ENCODE results near the gene TNS4.

Gene TNS4

DNA sequence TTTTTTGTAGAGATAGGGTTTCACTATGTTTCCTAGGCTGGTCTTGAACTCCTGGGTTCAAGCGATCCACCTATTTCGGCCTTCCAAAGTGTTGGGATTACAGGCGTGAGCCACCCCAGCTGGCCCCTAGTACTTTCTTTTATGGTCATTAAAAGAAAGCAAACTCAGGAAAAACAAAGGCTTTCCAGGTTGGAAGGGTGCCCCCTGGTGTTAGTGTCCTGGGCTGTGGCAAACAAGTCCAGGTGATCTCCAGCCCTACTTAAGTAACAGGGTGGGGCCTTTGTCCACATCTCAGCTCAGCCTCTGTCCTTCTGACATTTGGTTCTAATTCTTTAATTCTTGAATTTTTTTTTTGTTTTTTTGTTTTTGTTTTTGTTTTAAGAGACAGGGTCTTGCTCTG, 51.2 kb downstream of the TNS4 start:
- no peak overlapping the region for H3K9ac ChIP-seq (ENCODE audit: low read length)
- H3K4me3 ChIP-seq (ENCODE audit: low read length), result no peak overlapping the region
- H3K27me3 ChIP-seq (ENCODE audit: control insufficient read depth, insufficient read depth, low read length), result no peaks in the 10 kb centered on the region
- peaks cover 19% of the 10 kb centered on the region for H3K36me3 ChIP-seq (ENCODE audit: control insufficient read depth, insufficient read depth, low read length)
- peaks cover 84% of the 10 kb centered on the region for H3K4me1 ChIP-seq (ENCODE audit: control insufficient read depth, insufficient read depth, low read length)
- no peaks in the 10 kb centered on the region for H3K9me3 ChIP-seq (ENCODE audit: control insufficient read depth, low read length)

DNA sequence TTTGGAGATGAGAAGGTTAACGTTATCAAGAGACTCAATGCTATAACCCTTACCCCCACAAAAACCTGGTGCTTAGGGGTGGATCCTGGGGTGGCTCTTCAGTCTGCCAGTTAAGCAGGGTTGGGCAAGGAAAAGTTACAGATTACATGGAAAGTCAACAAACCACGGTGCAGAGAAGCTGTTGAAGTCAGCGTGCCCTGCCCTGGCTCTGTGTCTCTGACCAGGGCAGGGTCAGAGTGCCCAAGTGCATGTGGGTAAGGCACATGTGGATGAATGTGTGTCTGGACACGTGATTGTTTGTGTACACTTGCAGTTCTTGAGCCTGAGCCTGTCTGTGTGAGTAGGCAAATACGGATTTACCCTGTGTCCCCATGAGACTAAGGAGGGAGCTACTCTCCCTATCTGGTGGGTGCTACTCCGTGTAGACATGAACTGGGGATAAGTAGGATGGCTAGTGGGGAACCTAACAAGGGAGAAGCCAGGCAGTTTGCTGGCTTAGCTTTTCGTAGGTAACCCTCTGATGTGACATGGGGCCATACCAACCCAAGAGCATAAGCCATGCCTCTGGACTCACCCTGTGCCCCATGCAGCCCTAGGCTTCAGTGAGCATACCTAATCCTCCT, 52.7 kb downstream of the TNS4 start:
- Histone ChIP-seq H3K4me1 (ENCODE audit: control insufficient read depth, insufficient read depth, low read length) (peaks cover 84% of the 10 kb centered on the region), H3K9ac (ENCODE audit: low read length) (peak overlapping the region; percentile 50)

DNA sequence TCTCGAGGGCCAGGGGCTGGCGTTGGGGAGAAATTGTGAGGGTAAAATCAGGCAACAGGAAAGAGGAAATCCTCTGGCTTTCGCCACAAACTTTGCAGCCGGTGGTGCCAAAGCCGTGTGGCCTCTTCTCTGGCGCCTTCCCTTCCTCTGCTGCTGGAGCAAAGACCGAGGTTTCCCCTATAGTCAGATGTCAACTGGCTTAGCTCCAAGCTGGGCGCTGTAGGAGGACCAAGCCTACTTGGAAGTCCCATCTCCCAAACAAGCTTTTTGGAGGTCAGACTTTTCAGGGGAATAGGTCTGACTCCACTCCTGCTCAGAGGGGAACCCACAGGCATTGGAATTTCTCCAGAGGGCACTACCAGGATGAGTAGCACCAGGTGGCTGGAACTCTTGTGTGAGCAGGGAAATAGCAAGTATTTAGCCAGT, 53.2 kb downstream of the TNS4 start:
- H3K27me3 ChIP-seq (ENCODE audit: control insufficient read depth, insufficient read depth, low read length), result no peaks in the 10 kb centered on the region
- no peaks in the 10 kb centered on the region for H3K9me3 ChIP-seq (ENCODE audit: control insufficient read depth, low read length)
- H3K9ac ChIP-seq (ENCODE audit: low read length), result peak overlapping the region; percentile 50
- H3K4me1 ChIP-seq (ENCODE audit: control insufficient read depth, insufficient read depth, low read length), result peaks cover 80% of the 10 kb centered on the region
- peaks cover 9% of the 10 kb centered on the region for H3K36me3 ChIP-seq (ENCODE audit: control insufficient read depth, insufficient read depth, low read length)
- peak overlapping the region; percentile 11 for H3K4me3 ChIP-seq (ENCODE audit: low read length)

More for the DNA sequence above, 52.7 kb downstream of the TNS4 start:
- H3K4me3 ChIP-seq (ENCODE audit: low read length), result peak overlapping the region; percentile 11
- H3K36me3 ChIP-seq (ENCODE audit: control insufficient read depth, insufficient read depth, low read length), result peaks cover 9% of the 10 kb centered on the region
- no peaks in the 10 kb centered on the region for H3K27me3 ChIP-seq (ENCODE audit: control insufficient read depth, insufficient read depth, low read length)
- no peaks in the 10 kb centered on the region for H3K9me3 ChIP-seq (ENCODE audit: control insufficient read depth, low read length)

DNA sequence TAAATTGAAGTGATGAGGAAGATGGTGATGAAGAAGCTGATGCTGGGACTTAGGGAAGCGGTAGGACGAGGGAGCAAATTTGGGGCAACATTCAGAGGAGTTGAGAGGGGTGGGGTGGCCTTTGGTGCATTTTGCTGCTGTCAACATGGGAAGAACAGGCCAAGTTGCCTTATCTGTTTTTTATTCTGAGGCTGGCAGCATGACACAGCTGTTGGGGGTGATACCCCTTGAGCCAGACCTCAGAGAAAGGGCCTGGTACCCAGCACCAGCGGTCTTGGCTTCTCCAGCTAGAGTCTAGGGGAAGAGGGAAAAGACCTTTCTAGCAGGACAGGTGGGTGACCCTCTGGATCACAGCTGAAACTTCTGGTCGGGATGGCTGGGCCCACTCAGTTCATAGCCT, 53.6 kb downstream of the TNS4 start:
- Histone ChIP-seq H3K9ac (ENCODE audit: low read length) (peak overlapping the region; percentile 50), H3K27me3 (ENCODE audit: control insufficient read depth, insufficient read depth, low read length) (no peaks in the 10 kb centered on the region), H3K4me3 (ENCODE audit: low read length) (peak overlapping the region; percentile 11), H3K9me3 (ENCODE audit: control insufficient read depth, low read length) (no peaks in the 10 kb centered on the region), H3K36me3 (ENCODE audit: control insufficient read depth, insufficient read depth, low read length) (peaks cover 7% of the 10 kb centered on the region), H3K4me1 (ENCODE audit: control insufficient read depth, insufficient read depth, low read length) (peaks cover 76% of the 10 kb centered on the region)

DNA sequence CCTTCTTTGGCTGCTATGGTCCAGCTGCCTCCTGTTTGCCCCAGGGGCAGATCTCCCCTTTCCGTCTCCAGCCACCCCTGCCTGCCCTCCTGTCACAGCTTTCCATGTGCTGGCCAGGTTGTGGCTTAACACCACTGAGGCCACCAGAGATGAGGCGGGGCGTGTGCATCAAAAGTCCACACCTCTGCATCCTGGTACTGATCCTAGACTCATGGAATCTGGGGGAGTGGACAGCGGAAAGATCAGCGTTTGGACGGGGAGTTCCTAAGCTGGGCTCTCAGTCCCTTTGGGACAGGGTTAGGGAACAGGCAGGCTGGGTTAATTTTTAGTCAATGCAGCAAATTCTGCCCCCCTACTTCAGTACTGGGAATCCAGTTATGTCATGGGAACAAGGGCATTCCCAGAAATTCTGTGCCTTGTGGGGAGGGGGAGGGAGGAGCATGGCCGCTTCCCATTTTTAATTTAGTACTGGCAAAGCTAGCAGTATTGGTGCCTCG, 54.2 kb downstream of the TNS4 start:
- Histone ChIP-seq H3K9ac (ENCODE audit: low read length) (peak overlapping the region; percentile 50), H3K4me1 (ENCODE audit: control insufficient read depth, insufficient read depth, low read length) (peaks cover 70% of the 10 kb centered on the region), H3K4me3 (ENCODE audit: low read length) (no peak overlapping the region), H3K27me3 (ENCODE audit: control insufficient read depth, insufficient read depth, low read length) (no peaks in the 10 kb centered on the region), H3K36me3 (ENCODE audit: control insufficient read depth, insufficient read depth, low read length) (peaks cover under 1% of the 10 kb centered on the region), H3K9me3 (ENCODE audit: control insufficient read depth, low read length) (no peaks in the 10 kb centered on the region)

DNA sequence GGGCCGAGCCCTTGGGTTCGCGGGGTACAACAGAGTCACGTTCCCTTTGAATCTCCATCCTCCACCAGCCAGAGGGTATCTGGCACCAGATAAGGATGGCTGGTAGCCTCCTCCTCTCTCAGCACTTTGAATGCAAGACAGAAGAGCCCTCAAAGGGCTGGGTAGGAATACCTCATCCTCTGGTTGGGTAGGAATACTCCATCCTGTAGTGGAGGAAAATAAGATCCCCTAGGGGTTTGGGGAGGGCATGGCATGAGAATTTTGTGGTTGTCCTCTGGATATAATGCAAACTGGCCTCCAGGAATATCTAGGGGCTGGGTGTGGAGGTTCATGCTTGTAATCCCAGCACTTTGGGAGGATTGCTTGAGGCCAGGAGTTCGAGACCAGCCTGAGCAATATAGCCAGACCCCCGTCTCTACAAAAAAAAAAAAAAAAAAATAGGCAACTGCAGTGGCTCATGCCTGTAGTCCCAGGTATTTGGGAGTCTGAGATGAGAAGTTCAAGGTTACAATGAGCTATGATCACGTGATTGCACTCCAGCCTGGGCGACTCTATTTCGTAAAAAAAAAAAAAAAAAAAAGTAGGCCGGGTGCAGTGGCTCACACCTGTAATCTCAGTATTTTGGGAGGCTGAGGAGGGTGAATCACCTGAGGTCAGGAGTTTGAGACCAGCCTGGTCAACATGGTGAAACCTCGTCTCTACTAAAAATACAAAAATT, 55.5 kb downstream of the TNS4 start:
- peaks cover 69% of the 10 kb centered on the region for H3K4me1 ChIP-seq (ENCODE audit: control insufficient read depth, insufficient read depth, low read length)
- no peaks in the 10 kb centered on the region for H3K27me3 ChIP-seq (ENCODE audit: control insufficient read depth, insufficient read depth, low read length)
- peak overlapping the region; percentile 87 for H3K4me3 ChIP-seq (ENCODE audit: low read length)
- H3K36me3 ChIP-seq (ENCODE audit: control insufficient read depth, insufficient read depth, low read length), result no peaks in the 10 kb centered on the region
- no peaks in the 10 kb centered on the region for H3K9me3 ChIP-seq (ENCODE audit: control insufficient read depth, low read length)
- H3K9ac ChIP-seq (ENCODE audit: low read length), result peak overlapping the region; percentile 85

DNA sequence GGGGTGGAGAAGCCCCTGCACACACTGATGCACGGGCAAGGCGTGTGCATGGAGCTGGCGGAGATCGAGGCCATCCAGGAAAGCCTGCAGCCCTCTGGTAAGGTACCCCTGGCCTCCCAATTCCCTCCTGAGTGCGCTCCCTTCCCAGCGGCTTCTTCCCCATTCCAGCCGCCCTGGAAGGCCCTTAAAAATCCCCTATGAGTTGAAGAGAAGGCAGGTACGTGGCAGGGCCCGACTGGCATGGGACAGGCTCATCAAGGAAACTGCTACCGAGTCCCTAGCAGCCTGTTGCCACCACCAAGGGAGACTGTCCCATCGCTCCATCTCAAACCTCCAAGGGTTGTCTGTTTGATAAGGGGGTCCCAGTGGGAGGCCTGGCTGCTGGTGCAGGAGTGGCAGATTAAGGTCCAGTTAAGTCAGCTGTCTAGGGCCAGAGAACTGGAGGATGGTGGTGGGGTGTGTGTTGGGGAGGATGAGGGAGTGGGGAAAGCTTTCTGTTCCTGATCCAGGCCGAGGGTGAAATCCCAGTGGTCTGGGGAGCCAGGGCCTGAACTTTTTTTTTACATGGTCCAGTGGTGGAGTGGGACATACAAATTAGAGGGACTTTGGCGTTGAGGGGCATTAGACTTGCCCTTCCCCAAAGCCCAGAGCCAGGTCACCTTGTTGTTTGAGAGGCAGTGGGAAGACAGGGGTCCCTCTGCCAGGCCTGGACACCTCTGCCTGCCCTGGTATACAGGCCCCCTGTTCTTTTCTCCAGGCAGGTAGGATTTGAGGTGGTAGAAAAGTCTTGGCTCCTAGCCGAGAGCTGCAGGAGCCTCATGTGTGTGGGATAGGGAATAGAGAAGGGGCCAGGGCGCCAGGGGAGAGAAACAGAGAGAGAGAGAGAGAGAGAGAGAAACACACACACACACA, 57.2 kb downstream of the TNS4 start:
- Histone ChIP-seq H3K4me3 (ENCODE audit: low read length) (peak overlapping the region; percentile 87), H3K36me3 (ENCODE audit: control insufficient read depth, insufficient read depth, low read length) (no peaks in the 10 kb centered on the region), H3K9ac (ENCODE audit: low read length) (peak overlapping the region; percentile 85), H3K27me3 (ENCODE audit: control insufficient read depth, insufficient read depth, low read length) (no peaks in the 10 kb centered on the region), H3K4me1 (ENCODE audit: control insufficient read depth, insufficient read depth, low read length) (peaks cover 52% of the 10 kb centered on the region), H3K9me3 (ENCODE audit: control insufficient read depth, low read length) (no peaks in the 10 kb centered on the region)

DNA sequence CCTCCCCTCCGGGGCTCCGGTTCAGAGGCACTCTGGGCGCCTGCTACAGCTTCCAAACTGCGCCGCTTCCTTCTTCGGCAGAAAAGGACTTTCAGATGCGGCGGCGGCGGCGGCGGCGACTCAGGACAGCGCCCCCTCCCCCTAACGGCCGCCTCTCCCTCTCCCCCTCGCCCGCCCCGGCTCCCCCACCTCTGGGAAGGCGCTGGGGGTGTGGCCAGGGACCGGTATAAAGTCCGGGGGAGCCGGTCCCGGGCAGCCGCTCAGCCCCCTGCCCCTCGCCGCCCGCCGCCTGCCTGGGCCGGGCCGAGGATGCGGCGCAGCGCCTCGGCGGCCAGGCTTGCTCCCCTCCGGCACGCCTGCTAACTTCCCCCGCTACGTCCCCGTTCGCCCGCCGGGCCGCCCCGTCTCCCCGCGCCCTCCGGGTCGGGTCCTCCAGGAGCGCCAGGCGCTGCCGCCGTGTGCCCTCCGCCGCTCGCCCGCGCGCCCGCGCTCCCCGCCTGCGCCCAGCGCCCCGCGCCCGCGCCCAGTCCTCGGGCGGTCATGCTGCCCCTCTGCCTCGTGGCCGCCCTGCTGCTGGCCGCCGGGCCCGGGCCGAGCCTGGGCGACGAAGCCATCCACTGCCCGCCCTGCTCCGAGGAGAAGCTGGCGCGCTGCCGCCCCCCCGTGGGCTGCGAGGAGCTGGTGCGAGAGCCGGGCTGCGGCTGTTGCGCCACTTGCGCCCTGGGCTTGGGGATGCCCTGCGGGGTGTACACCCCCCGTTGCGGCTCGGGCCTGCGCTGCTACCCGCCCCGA, 58.0 kb downstream of the TNS4 start, which contains the start of gene IGFBP4:
Gene IGFBP4 (plus strand): TSS at position 255 of the 792 bp plus-strand sequence. CDS start 286 bp downstream, at position 541.
- peak within 1 kb of the TSS; percentile 87 for H3K4me3 ChIP-seq (ENCODE audit: low read length)
- no peaks in the 10 kb centered on the region for H3K9me3 ChIP-seq (ENCODE audit: control insufficient read depth, low read length)
- no peaks in the 10 kb centered on the region for H3K36me3 ChIP-seq (ENCODE audit: control insufficient read depth, insufficient read depth, low read length)
- peaks cover 44% of the 10 kb centered on the region for H3K4me1 ChIP-seq (ENCODE audit: control insufficient read depth, insufficient read depth, low read length)
- H3K9ac ChIP-seq (ENCODE audit: low read length), result peak within 1 kb of the TSS; percentile 85
- no peaks in the 10 kb centered on the region for H3K27me3 ChIP-seq (ENCODE audit: control insufficient read depth, insufficient read depth, low read length)

DNA sequence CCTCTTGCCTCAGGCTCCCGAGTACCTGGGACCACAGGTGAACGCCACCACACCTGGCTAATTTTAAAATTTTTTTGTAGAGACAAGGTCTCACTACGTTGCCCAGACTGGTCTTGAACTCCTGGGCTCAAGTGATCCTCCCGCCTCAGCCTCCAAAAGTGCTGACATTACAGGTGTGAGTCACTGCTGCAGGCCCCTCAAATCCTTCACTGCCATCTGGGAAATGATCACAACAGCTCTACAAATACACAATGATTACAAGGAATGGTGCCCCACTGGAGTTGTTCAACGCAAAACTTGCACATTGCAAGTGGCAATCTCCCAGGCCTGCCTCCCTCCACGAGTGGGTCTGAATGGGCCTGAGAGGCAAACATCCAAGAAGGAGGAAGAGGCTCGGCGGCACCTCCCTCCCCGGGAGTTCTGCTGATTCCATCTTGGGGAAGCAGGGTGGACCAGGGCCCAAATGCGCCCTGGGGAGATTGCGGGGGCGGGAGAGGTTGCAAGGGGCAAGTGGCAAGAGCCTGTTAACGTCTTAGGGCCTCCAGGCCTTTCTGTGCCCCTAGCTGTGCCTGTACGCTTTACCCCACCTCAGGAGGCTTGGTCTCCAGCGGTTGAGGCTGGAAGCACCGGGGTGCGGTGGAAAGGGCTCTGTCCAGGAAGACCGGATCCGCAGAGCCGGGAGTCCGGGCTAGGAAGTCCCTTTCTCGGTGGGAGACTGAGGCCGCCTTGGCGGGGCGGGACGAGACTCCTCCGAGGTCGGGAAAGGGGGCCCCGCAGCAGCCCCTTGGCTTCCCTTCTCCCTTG, 58.8 kb downstream of the TNS4 start:
- H3K4me3 ChIP-seq (ENCODE audit: low read length), result peak overlapping the region; percentile 43
- no peaks in the 10 kb centered on the region for H3K36me3 ChIP-seq (ENCODE audit: control insufficient read depth, insufficient read depth, low read length)
- peaks cover 36% of the 10 kb centered on the region for H3K4me1 ChIP-seq (ENCODE audit: control insufficient read depth, insufficient read depth, low read length)
- H3K9me3 ChIP-seq (ENCODE audit: control insufficient read depth, low read length), result no peaks in the 10 kb centered on the region
- peak overlapping the region; percentile 77 for H3K9ac ChIP-seq (ENCODE audit: low read length)
- H3K27me3 ChIP-seq (ENCODE audit: control insufficient read depth, insufficient read depth, low read length), result no peaks in the 10 kb centered on the region

DNA sequence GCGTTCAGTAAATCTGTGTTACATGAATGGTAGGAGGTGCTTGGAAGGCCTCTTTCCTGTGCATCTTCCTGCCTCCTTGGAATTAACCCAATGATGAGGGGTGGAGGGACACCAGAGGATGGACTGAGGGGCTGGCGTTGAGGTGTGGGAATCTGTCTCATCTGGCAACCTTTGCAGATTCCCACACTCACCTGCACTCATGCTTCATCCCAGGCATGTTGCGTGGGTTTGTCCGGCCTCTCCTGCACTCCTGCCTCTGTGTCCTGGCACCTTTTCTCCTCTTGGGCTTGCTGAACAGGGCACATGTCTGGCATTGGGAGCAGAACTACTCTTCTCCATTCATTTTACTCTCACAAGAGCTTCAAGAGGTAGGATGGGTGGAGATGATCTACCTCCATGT, 61.3 kb downstream of the TNS4 start:
- no peaks in the 10 kb centered on the region for H3K9me3 ChIP-seq (ENCODE audit: control insufficient read depth, low read length)
- H3K4me3 ChIP-seq (ENCODE audit: low read length), result no peak overlapping the region
- H3K27me3 ChIP-seq (ENCODE audit: control insufficient read depth, insufficient read depth, low read length), result no peaks in the 10 kb centered on the region
- no peak overlapping the region for H3K9ac ChIP-seq (ENCODE audit: low read length)
- H3K36me3 ChIP-seq (ENCODE audit: control insufficient read depth, insufficient read depth, low read length), result no peaks in the 10 kb centered on the region
- peaks cover 16% of the 10 kb centered on the region for H3K4me1 ChIP-seq (ENCODE audit: control insufficient read depth, insufficient read depth, low read length)

All from mucosa of stomach (tissue), 1 donor.